ENCODE data around the gene SEL1L3. TPM values are rescaled to one million over a fixed set of nuclear protein-coding genes. Genes with fewer than 3 reads are reported as not detected.

The SEL1L3 gene
- total RNA-seq, 1 experiment from 2014 or later: 31.9 TPM

DNA sequence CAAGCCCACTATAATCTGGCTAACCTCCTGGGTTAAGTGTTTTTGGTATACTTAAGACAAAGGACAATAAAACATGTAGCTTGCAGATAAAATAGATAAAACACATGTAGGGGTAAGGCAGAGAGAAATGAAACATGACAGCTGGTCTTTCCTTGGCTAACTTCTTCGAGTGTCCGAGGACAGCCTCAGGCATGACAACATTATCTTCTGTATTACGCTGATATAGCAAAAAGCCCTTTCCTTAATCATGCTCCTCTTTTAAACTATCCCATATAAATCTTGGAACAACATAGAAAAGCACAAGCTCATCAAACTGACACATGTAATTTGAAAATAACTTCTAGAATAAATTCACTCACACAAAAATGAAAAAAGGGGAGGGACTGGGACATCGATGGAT is 91.1 kb downstream of the SEL1L3 start:
- BruUV-seq (replicated peaks): no TSS peak
- no peaks in the 10 kb centered on the region for H3K79me2 ChIP-seq (ENCODE audit: low read length)
- ATAC-seq (no peak), DNase-seq (no peak)
- no peak overlapping the region for H3K9ac ChIP-seq (ENCODE audit: low read length)
- no peaks in the 10 kb centered on the region for H3K9me3 ChIP-seq (ENCODE audit: low read length)
- no peak overlapping the region for H3K27ac ChIP-seq (ENCODE audit: low read length)
- no peaks in the 10 kb centered on the region for H4K20me1 ChIP-seq (ENCODE audit: low read length)
- H3K36me3 ChIP-seq (ENCODE audit: low read depth, low read length): no peaks in the 10 kb centered on the region
- H3K4me1 ChIP-seq (ENCODE audit: insufficient read depth, low read length): no peaks in the 10 kb centered on the region
- H2AFZ ChIP-seq (ENCODE audit: low read length): no peak overlapping the region
- H3K9me2 ChIP-seq (replicated peaks; ENCODE audit: low read length): no peaks in the 10 kb centered on the region
- intact Hi-C loops (cut with micrococcal nuclease): no loop called here
- H3K4me2 ChIP-seq (ENCODE audit: low read length): no peak overlapping the region
- no peaks in the 10 kb centered on the region for H3F3A ChIP-seq (ENCODE audit: low read length, unreplicated experiment)
- TF ChIP-seq, protein P1, sequence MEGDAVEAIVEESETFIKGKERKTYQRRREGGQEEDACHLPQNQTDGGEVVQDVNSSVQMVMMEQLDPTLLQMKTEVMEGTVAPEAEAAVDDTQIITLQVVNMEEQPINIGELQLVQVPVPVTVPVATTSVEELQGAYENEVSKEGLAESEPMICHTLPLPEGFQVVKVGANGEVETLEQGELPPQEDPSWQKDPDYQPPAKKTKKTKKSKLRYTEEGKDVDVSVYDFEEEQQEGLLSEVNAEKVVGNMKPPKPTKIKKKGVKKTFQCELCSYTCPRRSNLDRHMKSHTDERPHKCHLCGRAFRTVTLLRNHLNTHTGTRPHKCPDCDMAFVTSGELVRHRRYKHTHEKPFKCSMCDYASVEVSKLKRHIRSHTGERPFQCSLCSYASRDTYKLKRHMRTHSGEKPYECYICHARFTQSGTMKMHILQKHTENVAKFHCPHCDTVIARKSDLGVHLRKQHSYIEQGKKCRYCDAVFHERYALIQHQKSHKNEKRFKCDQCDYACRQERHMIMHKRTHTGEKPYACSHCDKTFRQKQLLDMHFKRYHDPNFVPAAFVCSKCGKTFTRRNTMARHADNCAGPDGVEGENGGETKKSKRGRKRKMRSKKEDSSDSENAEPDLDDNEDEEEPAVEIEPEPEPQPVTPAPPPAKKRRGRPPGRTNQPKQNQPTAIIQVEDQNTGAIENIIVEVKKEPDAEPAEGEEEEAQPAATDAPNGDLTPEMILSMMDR (conservative IDR thresholded peaks at IDR 0.05; ENCODE audit: low read depth, low read length): no peak
- TF ChIP-seq EZH2phosphoT487 (IDR thresholded peaks at IDR 0.05; ENCODE audit: borderline replicate concordance, low read length): no peak
- no peak for TF ChIP-seq EZH2 (IDR thresholded peaks at IDR 0.05; ENCODE audit: low read length, unreplicated experiment)
- CTCF ChIA-PET: interaction anchor here (0.6 kb wide), 1 partner anchor 137 kb away, joined by 3 read pairs; no protein-coding TSS in a partner anchor
- H3K4me3 ChIP-seq (ENCODE audit: low read length): no peak overlapping the region
- POLR2A ChIA-PET (ENCODE audit: unreplicated experiment): interaction anchor here (0.6 kb wide), 1 partner anchor 103 kb away, joined by 4 read pairs; no protein-coding TSS in a partner anchor
- no peaks in the 10 kb centered on the region for H3K27me3 ChIP-seq (ENCODE audit: low read length)

- intact Hi-C loops (cut with micrococcal nuclease): no loop called here
- no TSS peak for BruUV-seq (replicated peaks)
- no peak overlapping the region for H3K4me3 ChIP-seq (ENCODE audit: low read length)
- no peak overlapping the region for H3K27ac ChIP-seq (ENCODE audit: low read length)
- H4K20me1 ChIP-seq (ENCODE audit: low read length): no peaks in the 10 kb centered on the region
- H3K9me3 ChIP-seq (ENCODE audit: low read length): no peaks in the 10 kb centered on the region
- H3K4me1 ChIP-seq (ENCODE audit: insufficient read depth, low read length): no peaks in the 10 kb centered on the region
- H2AFZ ChIP-seq (ENCODE audit: low read length): no peak overlapping the region
- ChIA-PET CTCF (interaction anchor here (0.6 to 1.0 kb wide), 2 partner anchors 103 to 138 kb away, joined by 3 to 4 read pairs; no protein-coding TSS in a partner anchor), POLR2A (ENCODE audit: unreplicated experiment) (interaction anchor here (0.6 kb wide), 1 partner anchor 102 kb away, joined by 4 read pairs; no protein-coding TSS in a partner anchor)
- no peaks in the 10 kb centered on the region for H3K79me2 ChIP-seq (ENCODE audit: low read length)
- TF ChIP-seq, protein P1 (conservative IDR thresholded peaks at IDR 0.05; ENCODE audit: low read depth, low read length): no peak
- no peak for TF ChIP-seq EZH2 (IDR thresholded peaks at IDR 0.05; ENCODE audit: low read length, unreplicated experiment)
- H3K4me2 ChIP-seq (ENCODE audit: low read length): no peak overlapping the region
- ATAC-seq (no peak), DNase-seq (no peak)
- no peaks in the 10 kb centered on the region for H3K27me3 ChIP-seq (ENCODE audit: low read length)
- no peak overlapping the region for H3K9ac ChIP-seq (ENCODE audit: low read length)
- no peaks in the 10 kb centered on the region for H3K36me3 ChIP-seq (ENCODE audit: low read depth, low read length)
- H3F3A ChIP-seq (ENCODE audit: low read length, unreplicated experiment): no peaks in the 10 kb centered on the region
- H3K9me2 ChIP-seq (replicated peaks; ENCODE audit: low read length): no peaks in the 10 kb centered on the region
Measured at GRCh38 chr4:25770847-25771246, 91.9 kb downstream of the SEL1L3 start.

DNA sequence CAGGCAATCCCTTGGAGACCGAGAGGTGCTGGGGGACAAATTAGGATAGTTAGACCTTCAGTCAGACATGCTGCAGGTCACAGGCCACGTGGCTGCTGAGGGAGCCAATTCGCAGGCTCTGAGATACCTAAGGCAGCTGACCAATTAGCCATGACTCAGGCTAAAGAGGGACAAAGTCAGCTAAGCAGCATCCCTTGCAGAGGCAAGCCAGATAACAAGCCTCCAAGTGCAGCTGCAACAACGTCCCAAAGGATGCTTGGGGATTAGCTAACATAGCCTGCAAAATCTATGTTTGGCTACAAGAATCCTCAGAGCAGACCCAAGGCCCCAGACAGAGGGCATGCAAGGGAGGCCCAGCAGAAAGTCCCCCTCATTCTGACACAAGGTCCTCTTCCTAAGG is 93.5 kb downstream of the SEL1L3 start:
- H2AFZ ChIP-seq (ENCODE audit: low read length): no peak overlapping the region
- H3F3A ChIP-seq (ENCODE audit: low read length, unreplicated experiment): no peaks in the 10 kb centered on the region
- no peak for ATAC-seq
- no peaks in the 10 kb centered on the region for H4K20me1 ChIP-seq (ENCODE audit: low read length)
- no peak overlapping the region for H3K27ac ChIP-seq (ENCODE audit: low read length)
- intact Hi-C loops (cut with micrococcal nuclease): no loop called here
- H3K4me2 ChIP-seq (ENCODE audit: low read length): no peak overlapping the region
- no peak for DNase-seq
- H3K9me3 ChIP-seq (ENCODE audit: low read length): no peaks in the 10 kb centered on the region
- H3K36me3 ChIP-seq (ENCODE audit: low read depth, low read length): no peaks in the 10 kb centered on the region
- H3K79me2 ChIP-seq (ENCODE audit: low read length): no peaks in the 10 kb centered on the region
- no TSS peak for BruUV-seq (replicated peaks)
- no peak overlapping the region for H3K4me3 ChIP-seq (ENCODE audit: low read length)
- no peaks in the 10 kb centered on the region for H3K9me2 ChIP-seq (replicated peaks; ENCODE audit: low read length)
- no peak overlapping the region for H3K9ac ChIP-seq (ENCODE audit: low read length)
- H3K4me1 ChIP-seq (ENCODE audit: insufficient read depth, low read length): no peaks in the 10 kb centered on the region
- ChIA-PET CTCF (interaction anchor here (1.1 kb wide), 1 partner anchor 328 kb away, joined by 4 read pairs; no protein-coding TSS in a partner anchor), POLR2A (ENCODE audit: unreplicated experiment) (interaction anchor here (0.7 kb wide), 1 partner anchor 10 kb away, joined by 9 read pairs; no protein-coding TSS in a partner anchor)
- H3K27me3 ChIP-seq (ENCODE audit: low read length): no peaks in the 10 kb centered on the region
- TF ChIP-seq EZH2phosphoT487 (IDR thresholded peaks at IDR 0.05; ENCODE audit: borderline replicate concordance, low read length) (no peak), EZH2 (IDR thresholded peaks at IDR 0.05; ENCODE audit: low read length, unreplicated experiment) (no peak)
- TF ChIP-seq, protein P1 (conservative IDR thresholded peaks at IDR 0.05; ENCODE audit: low read depth, low read length): no peak

Measured in PC-3 (cell line).